ENCODE results near the gene PNPLA2. TPM values are rescaled to one million over a fixed set of nuclear protein-coding genes. Genes with fewer than 3 reads are reported as not detected.
A peak's percentile ranks its signal among the peaks of the same experiment; 100 is the strongest.

The PNPLA2 gene
- polyA plus RNA-seq, 3 donors: 26.8 to 321 (median 35.0) TPM

- Histone ChIP-seq H3K27ac (ENCODE audit: low read depth in 1 of 2, low read length in 2 of 2) (no peak overlapping the region), H2AFZ (ENCODE audit: insufficient read depth, low read depth, low read length, poor library complexity, severe bottlenecking) (no peak overlapping the region), H3K4me2 (replicated peaks; ENCODE audit: extremely low read depth, low read length, poor library complexity, severe bottlenecking) (peak overlapping the region; percentile 78), H3K36me3 (replicated peaks in 1 of 2; ENCODE audit: control insufficient read depth in 1 of 2, insufficient read depth in 2 of 2, low read length in 2 of 2) (no peaks in the 10 kb centered on the region), H4K20me1 (ENCODE audit: insufficient read depth, low read length) (peaks cover 74% of the 10 kb centered on the region), H3K9me3 (replicated peaks in 1 of 2; ENCODE audit: control insufficient read depth in 1 of 2, insufficient read depth in 1 of 2, low read length in 2 of 2) (no peaks in the 10 kb centered on the region), H3K9ac (ENCODE audit: insufficient read depth, low read length, poor library complexity, severe bottlenecking) (no peak overlapping the region), H3K79me2 (ENCODE audit: insufficient read depth, low read length) (no peaks in the 10 kb centered on the region), H3K27me3 (ENCODE audit: control insufficient read depth in 2 of 2, insufficient read depth in 2 of 2, low read length in 2 of 2) (peaks cover 6 to 24% of the 10 kb centered on the region in 2 donors), H3K4me1 (ENCODE audit: control insufficient read depth in 1 of 2, insufficient read depth in 2 of 2, low read length in 2 of 2) (peaks cover 33 to 51% of the 10 kb centered on the region in 2 donors), H3K4me3 (replicated peaks in 1 of 3; ENCODE audit: low read depth in 2 of 3, low read length in 3 of 3) (peak overlapping the region in 1 of 3 experiments; percentile 68)
- peak; percentile 97 for TF ChIP-seq CTCF (IDR thresholded peaks at IDR 0.05)
- peak; percentile 30 to 51 (median 47) for DNase-seq
- H3K27me3 Mint-ChIP-seq (ENCODE audit: low read depth in 3 of 3): peaks cover 12 to 45% (median 30%) of the 10 kb centered on the region in 3 donors
- peak overlapping the region; percentile 49 to 86 for H3K4me3 Mint-ChIP-seq
- no peak overlapping the region for H3K27ac Mint-ChIP-seq
- peaks cover 30% of the 10 kb centered on the region for H3K4me1 Mint-ChIP-seq
- WGBS (ENCODE audit: insufficient coverage): 34% methylated on average over 13 of the region's 14 CpGs
- peaks cover 2 to 6% of the 10 kb centered on the region in 2 donors for H3K36me3 Mint-ChIP-seq
- intact Hi-C loops (cut with micrococcal nuclease): loop anchor here (2.0 to 5.0 kb wide), 4 partner anchors 69 to 202 kb away; partner anchors contain the start of gene AP2A2 (in 1 of the 2)
- peaks cover 0 to 3% (median 0%) of the 10 kb centered on the region in 7 donors for H3K9me3 Mint-ChIP-seq
Observed at GRCh38 chr11:848380-848931, 29.7 kb downstream of the PNPLA2 start.

DNA sequence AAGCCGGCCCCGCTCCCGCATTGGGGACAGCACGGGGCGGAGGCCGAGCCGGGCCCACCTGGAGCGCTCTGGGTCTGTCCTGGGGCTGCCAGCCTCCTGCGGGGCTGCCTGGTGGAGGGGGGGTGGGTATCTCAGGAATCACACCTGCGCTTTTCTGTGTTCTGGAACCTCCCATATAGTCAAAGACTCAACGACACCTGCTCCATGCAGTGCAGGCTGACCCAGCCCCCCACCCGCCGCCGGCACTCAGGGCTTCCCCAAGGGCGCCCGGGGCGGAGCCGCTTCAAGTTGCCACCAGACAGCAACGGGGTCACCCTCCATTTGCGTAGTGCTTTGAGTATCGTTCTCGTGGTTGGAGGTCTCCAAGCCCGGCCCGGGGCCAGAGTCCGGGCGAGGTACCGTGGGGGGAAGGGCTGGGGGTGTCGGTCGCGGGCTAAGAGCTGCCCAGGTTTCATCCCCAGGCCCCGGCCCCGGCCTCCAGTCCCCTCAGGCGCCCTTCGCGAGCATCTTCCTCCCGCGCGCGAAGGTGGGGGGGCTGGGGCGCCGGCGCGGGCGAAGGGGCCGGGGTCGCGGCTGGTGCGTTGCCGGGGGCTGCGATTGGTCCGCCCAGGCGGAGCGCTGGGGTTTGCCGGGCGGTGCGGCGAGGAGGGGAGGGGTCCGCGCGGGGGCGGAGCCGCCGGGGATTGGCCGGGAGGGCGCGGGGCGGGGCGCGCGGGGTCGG is 30.6 kb downstream of the PNPLA2 start:
- no peak overlapping the region for H3K27ac Mint-ChIP-seq
- no peak overlapping the region for H3K9ac ChIP-seq (ENCODE audit: insufficient read depth, low read length, poor library complexity, severe bottlenecking)
- peaks cover 82% of the 10 kb centered on the region for H4K20me1 ChIP-seq (ENCODE audit: insufficient read depth, low read length)
- peaks cover 25% of the 10 kb centered on the region for H3K4me1 Mint-ChIP-seq
- peak overlapping the region; percentile 78 for H3K4me2 ChIP-seq (replicated peaks; ENCODE audit: extremely low read depth, low read length, poor library complexity, severe bottlenecking)
- peak overlapping the region in 2 of 3 experiments; percentile 20 to 68 for H3K4me3 ChIP-seq (replicated peaks in 1 of 3; ENCODE audit: low read depth in 2 of 3, low read length in 3 of 3)
- H3K36me3 Mint-ChIP-seq: peaks cover 2 to 6% of the 10 kb centered on the region in 2 donors
- peak overlapping the region; percentile 46 for H2AFZ ChIP-seq (ENCODE audit: insufficient read depth, low read depth, low read length, poor library complexity, severe bottlenecking)
- intact Hi-C loops (cut with micrococcal nuclease): loop anchor here (2.0 to 5.0 kb wide), 4 partner anchors 68 to 202 kb away; partner anchors contain the start of gene AP2A2 (in 1 of the 2)
- peaks cover 6 to 24% of the 10 kb centered on the region in 2 donors for H3K27me3 ChIP-seq (ENCODE audit: control insufficient read depth in 2 of 2, insufficient read depth in 2 of 2, low read length in 2 of 2)
- H3K4me1 ChIP-seq (ENCODE audit: control insufficient read depth in 1 of 2, insufficient read depth in 2 of 2, low read length in 2 of 2): peaks cover 25 to 43% of the 10 kb centered on the region in 2 donors
- H3K79me2 ChIP-seq (ENCODE audit: insufficient read depth, low read length): no peaks in the 10 kb centered on the region
- under 1% methylated on average over 50 of the region's 71 CpGs for WGBS (ENCODE audit: insufficient coverage)
- no peak for TF ChIP-seq CTCF (IDR thresholded peaks at IDR 0.05)
- H3K36me3 ChIP-seq (replicated peaks in 1 of 2; ENCODE audit: control insufficient read depth in 1 of 2, insufficient read depth in 2 of 2, low read length in 2 of 2): no peaks in the 10 kb centered on the region
- peaks cover 0 to 3% (median 0%) of the 10 kb centered on the region in 7 donors for H3K9me3 Mint-ChIP-seq
- peaks cover 12 to 41% (median 26%) of the 10 kb centered on the region in 3 donors for H3K27me3 Mint-ChIP-seq (ENCODE audit: low read depth in 3 of 3)
- H3K4me3 Mint-ChIP-seq: peak overlapping the region; percentile 70 to 86
- H3K9me3 ChIP-seq (replicated peaks in 1 of 2; ENCODE audit: control insufficient read depth in 1 of 2, insufficient read depth in 1 of 2, low read length in 2 of 2): no peaks in the 10 kb centered on the region
- H3K27ac ChIP-seq (ENCODE audit: low read depth in 1 of 2, low read length in 2 of 2): no peak overlapping the region
- DNase-seq: no peak
